GM12878 (cell line): ENCODE measurements around the gene NKX1-2. TPM values are rescaled to one million over a fixed set of nuclear protein-coding genes. Genes with fewer than 3 reads are reported as not detected.

ENCODE experiments used
- ATAC-seq: fragments of 200-7000 bp; cut with Tn5 transposase; 3 replicates; pipeline ENCODE4 v1.9.1; 2020; ENCODE audit warnings: mild to moderate bottlenecking, moderate library complexity
- BruUV-seq: library from RNA; stranded (reverse); fragments of 400-500 nt; replicated peaks from 2 replicates; lab custom pipeline; 2021; lab: Mats Ljungman, UMichigan
- CTCF ChIA-PET: fragments of 300-600 bp; sonication (Branson Sonifier 250); formaldehyde crosslinking; extraction: SDS; loops from one replicate; lab custom pipeline; 2021; ENCODE audit warnings: inconsistent platforms; lab: Yijun Ruan, JAX
- POLR2A ChIA-PET: fragments of 350-600 bp; formaldehyde crosslinking; extraction: SDS; loops from one replicate; lab custom pipeline; 2021; ENCODE audit warnings: inconsistent platforms; lab: Charles Lee
- RAD21 ChIA-PET: fragments of 300-600 bp; sonication (Branson Sonifier 250); formaldehyde crosslinking; loops from one replicate; lab custom pipeline; 2023; ENCODE audit warnings: antibody characterized with exemption; ENCODE audit not compliant: unreplicated experiment; lab: Charles Lee
- SMC1A ChIA-PET: fragments of 300-600 bp; sonication (Branson Sonifier 250); formaldehyde crosslinking; loops from one replicate; lab custom pipeline; 2023; ENCODE audit not compliant: unreplicated experiment, uncharacterized antibody; lab: Charles Lee
- DNase-seq: peaks from one replicate; pipeline ENCODE4 v3.0.0-alpha.2; 2011; ENCODE audit warnings: low read depth, low spot score
- FAIRE-seq: peaks from 3 replicates; lab custom pipeline; 2011; peaks lifted over from hg19 to GRCh38; lab: Jason Lieb, UNC
- H2AFZ ChIP-seq: 2 replicates; pipeline ENCODE4 v1.6.0; 2011; ENCODE audit warnings: low read depth, low read length, control low read depth; ENCODE audit not compliant: control insufficient read depth
- H3K27ac ChIP-seq: 2 replicates; pipeline ENCODE4 v1.5.1; 2011; ENCODE audit warnings: control low read depth; ENCODE audit not compliant: control insufficient read depth, insufficient read depth
- H3K27me3 ChIP-seq, 2 experiments: replicated peaks in 1 of 2; 2 replicates each; pipeline versions ENCODE4 v1.6.0 to v1.6.1; 2011; ENCODE audit warnings: low read length in 1 of 2; ENCODE audit not compliant: control insufficient read depth in 2 of 2, insufficient read depth in 2 of 2
- H3K36me3 ChIP-seq, 2 experiments: 2 replicates each; pipeline ENCODE4 v1.5.1; 2011; ENCODE audit warnings: low read length in 1 of 2; ENCODE audit not compliant: control insufficient read depth in 2 of 2, insufficient read depth in 2 of 2
- H3K4me1 ChIP-seq: 2 replicates; pipeline ENCODE4 v1.6.1; 2011; ENCODE audit warnings: mild to moderate bottlenecking, low read length, moderate library complexity, mixed read lengths; ENCODE audit not compliant: control insufficient read depth, insufficient read depth
- H3K4me2 ChIP-seq: 2 replicates; pipeline ENCODE4 v1.6.0; 2011; ENCODE audit warnings: control low read depth; ENCODE audit not compliant: control insufficient read depth, insufficient read depth
- H3K4me3 ChIP-seq: fragments of 200-600 bp; sonication (generic); 2 replicates; pipeline ENCODE4 v1.5.1; 2016
- H3K79me2 ChIP-seq: 2 replicates; pipeline ENCODE4 v1.6.0; 2011; ENCODE audit warnings: low read length; ENCODE audit not compliant: control insufficient read depth, insufficient read depth
- H3K9ac ChIP-seq: 2 replicates; pipeline ENCODE4 v1.8.0; 2011; ENCODE audit warnings: low read length, control low read depth, mixed read lengths; ENCODE audit not compliant: control insufficient read depth, insufficient read depth
- H3K9me3 ChIP-seq: replicated peaks from 3 replicates; pipeline ENCODE4 v1.5.1; 2011; ENCODE audit warnings: mild to moderate bottlenecking, low read length; ENCODE audit not compliant: control insufficient read depth, insufficient read depth
- H4K20me1 ChIP-seq: 2 replicates; pipeline ENCODE4 v1.6.0; 2011; ENCODE audit not compliant: control insufficient read depth, insufficient read depth
- ASH2L ChIP-seq: fragments of 300-600, 200-600 bp; sonication (generic); IDR thresholded peaks from 2 replicates; pipeline ENCODE4 v1.6.1; 2017; ENCODE audit warnings: low read depth, mild to moderate bottlenecking, borderline replicate concordance
- CHD1 ChIP-seq: IDR thresholded peaks from 2 replicates; pipeline ENCODE4 v1.6.1; 2012; ENCODE audit warnings: low read depth, low read length, improper control_type of control experiment
- HDAC6 ChIP-seq: fragments of 200-600 bp; sonication (generic); IDR thresholded peaks from one replicate; pipeline ENCODE4 v1.8.0; 2017; ENCODE audit warnings: antibody characterized with exemption; ENCODE audit not compliant: unreplicated experiment
- IKZF2 ChIP-seq, 2 experiments: fragments of 450-650 bp; IDR thresholded peaks; 2 replicates each; pipeline ENCODE4 v1.6.1; 2017; ENCODE audit warnings: mild to moderate bottlenecking in 2 of 2, moderate library complexity in 2 of 2
- MEF2A ChIP-seq: IDR thresholded peaks from 2 replicates; pipeline ENCODE4 v1.6.1; 2011; ENCODE audit warnings: low read depth, mild to moderate bottlenecking, low read length, moderate library complexity; ENCODE audit not compliant: insufficient read depth
- NFYA ChIP-seq: IDR thresholded peaks from 2 replicates; pipeline ENCODE4 v1.6.1; 2011; ENCODE audit warnings: low read depth, mild to moderate bottlenecking, low read length, improper control_type of control experiment, borderline replicate concordance
- PAX5 ChIP-seq: IDR thresholded peaks from 2 replicates; pipeline ENCODE4 v1.6.1; 2011; ENCODE audit warnings: low read depth, low read length, borderline replicate concordance
- POLR2AphosphoS5 ChIP-seq: IDR thresholded peaks from 2 replicates; pipeline ENCODE4 v1.6.1; 2011; ENCODE audit warnings: mild to moderate bottlenecking, low read length, inconsistent platforms
- RBBP5 ChIP-seq: fragments of 200-600 bp; sonication (generic); conservative IDR thresholded peaks from 2 replicates; pipeline ENCODE4 v1.6.1; 2016
- SIX5 ChIP-seq: IDR thresholded peaks from 2 replicates; pipeline ENCODE4 v1.6.1; 2011; ENCODE audit warnings: mild to moderate bottlenecking, low read depth, low read length, moderate library complexity; ENCODE audit not compliant: severe bottlenecking
- STAT3 ChIP-seq: IDR thresholded peaks from 2 replicates; pipeline ENCODE4 v1.6.1; 2011; ENCODE audit warnings: low read depth, low read length, improper control_type of control experiment
- SUPT20H ChIP-seq: IDR thresholded peaks from 2 replicates; pipeline ENCODE4 v1.6.1; 2011; ENCODE audit warnings: low read depth, mild to moderate bottlenecking, low read length, moderate library complexity, borderline replicate concordance; ENCODE audit not compliant: control insufficient read depth
- TCF12 ChIP-seq: IDR thresholded peaks from 2 replicates; pipeline ENCODE4 v1.6.1; 2011; ENCODE audit warnings: low read depth, mild to moderate bottlenecking, low read length
- ZNF274 ChIP-seq: IDR thresholded peaks from one replicate; pipeline ENCODE4 v1.8.0; 2011; ENCODE audit not compliant: insufficient read length, insufficient read depth
- ZSCAN29 ChIP-seq: fragments of 450-650 bp; IDR thresholded peaks from 2 replicates; pipeline ENCODE4 v1.6.1; 2017; ENCODE audit warnings: mild to moderate bottlenecking, moderate library complexity
- WGBS: methylation state at CpG from one replicate; pipeline ENCODE4 v1.1.6; 2016; ENCODE audit warnings: low lambda C conversion rate; ENCODE audit not compliant: insufficient replicate concordance, insufficient coverage; ENCODE audit errors: missing lambda C conversion rate; 5-methylcytosine and 5-hydroxymethylcytosine counted together
- in situ Hi-C: fragments of 300-500 bp; cut with MboI; formaldehyde crosslinking; loops from 9 replicates; pipeline ENCODE4 v1.14.3; 2018; ENCODE audit warnings: mixed read lengths
- intact Hi-C: fragments of 100-400 bp; cut with micrococcal nuclease; formaldehyde crosslinking; loops from one replicate; pipeline ENCODE4 v1.14.2; 2022; ENCODE audit not compliant: unreplicated experiment
- polyA plus RNA-seq, 11 experiments: library from polyadenylated mRNA; depleted of rRNA in 4 of 11; unstranded in 6 of 11; stranded (reverse) in 5 of 11; fragments of >200 nt; fragmentation: Nextera tagmentation in 4 of 11; fragmentation: Illumina TruSeq in 1 of 11; extraction: Ambion mirVana in 4 of 11; extraction: Trizol in 1 of 11; gene quantifications; 1 replicate in 1 of 11; 2 replicates in 10 of 11; pipeline versions ENCODE4 v1.2.1 to v1.2.3, GENCODE V29; 2011 to 2016; ENCODE audit warnings: inconsistent platforms in 2 of 11, missing spikeins in 2 of 11, low read depth in 1 of 11
- total RNA-seq, 4 experiments: library from RNA; depleted of rRNA in 3 of 4; stranded (reverse); fragments of >200 nt in 3 of 4; fragmentation: Illumina TruSeq in 1 of 4; extraction: Trizol in 1 of 4; gene quantifications; 2 replicates each; pipeline versions ENCODE4 v1.2.1 to v1.2.3, GENCODE V29; 2013 to 2021
- TF ChIP-seq, protein P1 (sequence below): fragments of 150-350 bp; IDR thresholded peaks from 2 replicates; pipeline ENCODE4 v1.6.1; 2016; ENCODE audit warnings: low read depth, low read length
- TF ChIP-seq, protein P2 (sequence below): fragments of 450-650 bp; conservative IDR thresholded peaks from 2 replicates; pipeline ENCODE4 v1.6.1; 2017; ENCODE audit warnings: mild to moderate bottlenecking, moderate library complexity
- TF ChIP-seq, protein P3 (sequence below): fragments of 450-650 bp; IDR thresholded peaks from 2 replicates; pipeline ENCODE4 v1.6.1; 2017; ENCODE audit warnings: antibody characterized with exemption, mild to moderate bottlenecking, moderate library complexity

NKX1-2 gene
- total and polyA plus RNA-seq, 10 of the 15 experiments (the other 5 are each of a cell fraction or from before 2014, with no cell fraction given), result not detected

DNA sequence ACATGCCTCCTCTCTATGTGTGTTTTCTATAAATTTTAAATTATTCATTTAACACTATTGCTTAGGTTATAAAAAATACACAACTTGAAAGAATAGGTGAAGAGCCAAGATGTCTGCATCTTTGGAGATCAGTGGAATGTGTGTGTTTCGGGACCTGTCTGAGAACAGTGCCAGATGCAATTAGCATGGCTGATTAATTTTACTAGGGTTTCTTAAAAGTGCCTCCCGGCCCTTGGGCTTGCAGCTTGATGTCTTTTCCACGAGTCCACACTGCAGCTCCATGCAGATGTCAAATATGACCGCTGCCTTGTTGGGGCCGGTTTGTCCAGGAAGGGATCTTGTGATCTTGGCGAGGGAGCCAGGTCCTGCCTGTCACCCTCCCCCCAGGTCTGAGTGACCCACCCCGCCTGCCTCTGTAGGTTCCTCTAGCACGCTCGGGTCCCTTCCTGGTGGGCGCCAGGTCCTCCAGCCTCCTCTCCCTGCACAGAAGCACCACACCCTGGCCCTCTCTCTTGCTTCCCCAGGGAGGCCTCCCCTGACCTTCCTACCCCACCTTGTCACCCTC lies 32.5 kb upstream of the NKX1-2 start:
- Histone ChIP-seq H3K4me3 (no peak overlapping the region), H3K4me1 (no peaks in the 10 kb centered on the region), H3K36me3 (no peaks in the 10 kb centered on the region), H3K9ac (no peak overlapping the region), H3K9me3 (no peaks in the 10 kb centered on the region; the same call in 1 of the 3 replicates), H2AFZ (no peak overlapping the region), H3K79me2 (no peaks in the 10 kb centered on the region), H4K20me1 (no peaks in the 10 kb centered on the region), H3K27ac (no peak overlapping the region), H3K4me2 (no peak overlapping the region), H3K27me3 (no peaks in the 10 kb centered on the region; a peak in 1 of 4 replicates)
- CTCF ChIA-PET, result no interaction called here
- in situ Hi-C loops (no loop called here), intact Hi-C loops (no loop called here)
- no peak for ATAC-seq
- WGBS, result 57% methylated on average over 10 of the region's 10 CpGs
- FAIRE-seq, result no peak
- POLR2A ChIA-PET, result no interaction called here
- RAD21 ChIA-PET, result no interaction called here
- DNase-seq, result no peak
- SMC1A ChIA-PET, result no interaction called here
- no TSS peak for BruUV-seq
- no peak for TF ChIP-seq ASH2L
- no peak for TF ChIP-seq ZNF274
- TF ChIP-seq, protein P1, sequence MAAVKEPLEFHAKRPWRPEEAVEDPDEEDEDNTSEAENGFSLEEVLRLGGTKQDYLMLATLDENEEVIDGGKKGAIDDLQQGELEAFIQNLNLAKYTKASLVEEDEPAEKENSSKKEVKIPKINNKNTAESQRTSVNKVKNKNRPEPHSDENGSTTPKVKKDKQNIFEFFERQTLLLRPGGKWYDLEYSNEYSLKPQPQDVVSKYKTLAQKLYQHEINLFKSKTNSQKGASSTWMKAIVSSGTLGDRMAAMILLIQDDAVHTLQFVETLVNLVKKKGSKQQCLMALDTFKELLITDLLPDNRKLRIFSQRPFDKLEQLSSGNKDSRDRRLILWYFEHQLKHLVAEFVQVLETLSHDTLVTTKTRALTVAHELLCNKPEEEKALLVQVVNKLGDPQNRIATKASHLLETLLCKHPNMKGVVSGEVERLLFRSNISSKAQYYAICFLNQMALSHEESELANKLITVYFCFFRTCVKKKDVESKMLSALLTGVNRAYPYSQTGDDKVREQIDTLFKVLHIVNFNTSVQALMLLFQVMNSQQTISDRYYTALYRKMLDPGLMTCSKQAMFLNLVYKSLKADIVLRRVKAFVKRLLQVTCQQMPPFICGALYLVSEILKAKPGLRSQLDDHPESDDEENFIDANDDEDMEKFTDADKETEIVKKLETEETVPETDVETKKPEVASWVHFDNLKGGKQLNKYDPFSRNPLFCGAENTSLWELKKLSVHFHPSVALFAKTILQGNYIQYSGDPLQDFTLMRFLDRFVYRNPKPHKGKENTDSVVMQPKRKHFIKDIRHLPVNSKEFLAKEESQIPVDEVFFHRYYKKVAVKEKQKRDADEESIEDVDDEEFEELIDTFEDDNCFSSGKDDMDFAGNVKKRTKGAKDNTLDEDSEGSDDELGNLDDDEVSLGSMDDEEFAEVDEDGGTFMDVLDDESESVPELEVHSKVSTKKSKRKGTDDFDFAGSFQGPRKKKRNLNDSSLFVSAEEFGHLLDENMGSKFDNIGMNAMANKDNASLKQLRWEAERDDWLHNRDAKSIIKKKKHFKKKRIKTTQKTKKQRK, result no peak
- TF ChIP-seq PAX5, result no peak
- TF ChIP-seq STAT3, result no peak
- TF ChIP-seq, protein P2, sequence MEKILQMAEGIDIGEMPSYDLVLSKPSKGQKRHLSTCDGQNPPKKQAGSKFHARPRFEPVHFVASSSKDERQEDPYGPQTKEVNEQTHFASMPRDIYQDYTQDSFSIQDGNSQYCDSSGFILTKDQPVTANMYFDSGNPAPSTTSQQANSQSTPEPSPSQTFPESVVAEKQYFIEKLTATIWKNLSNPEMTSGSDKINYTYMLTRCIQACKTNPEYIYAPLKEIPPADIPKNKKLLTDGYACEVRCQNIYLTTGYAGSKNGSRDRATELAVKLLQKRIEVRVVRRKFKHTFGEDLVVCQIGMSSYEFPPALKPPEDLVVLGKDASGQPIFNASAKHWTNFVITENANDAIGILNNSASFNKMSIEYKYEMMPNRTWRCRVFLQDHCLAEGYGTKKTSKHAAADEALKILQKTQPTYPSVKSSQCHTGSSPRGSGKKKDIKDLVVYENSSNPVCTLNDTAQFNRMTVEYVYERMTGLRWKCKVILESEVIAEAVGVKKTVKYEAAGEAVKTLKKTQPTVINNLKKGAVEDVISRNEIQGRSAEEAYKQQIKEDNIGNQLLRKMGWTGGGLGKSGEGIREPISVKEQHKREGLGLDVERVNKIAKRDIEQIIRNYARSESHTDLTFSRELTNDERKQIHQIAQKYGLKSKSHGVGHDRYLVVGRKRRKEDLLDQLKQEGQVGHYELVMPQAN, result no peak
- TF ChIP-seq POLR2AphosphoS5, result no peak
- no peak for TF ChIP-seq RBBP5
- TF ChIP-seq CHD1, result no peak
- no peak for TF ChIP-seq HDAC6
- TF ChIP-seq IKZF2 (IDR thresholded peaks at IDR 0.05), result no peak
- no peak for TF ChIP-seq SUPT20H
- TF ChIP-seq SIX5, result no peak
- no peak for TF ChIP-seq NFYA
- TF ChIP-seq, protein P3, sequence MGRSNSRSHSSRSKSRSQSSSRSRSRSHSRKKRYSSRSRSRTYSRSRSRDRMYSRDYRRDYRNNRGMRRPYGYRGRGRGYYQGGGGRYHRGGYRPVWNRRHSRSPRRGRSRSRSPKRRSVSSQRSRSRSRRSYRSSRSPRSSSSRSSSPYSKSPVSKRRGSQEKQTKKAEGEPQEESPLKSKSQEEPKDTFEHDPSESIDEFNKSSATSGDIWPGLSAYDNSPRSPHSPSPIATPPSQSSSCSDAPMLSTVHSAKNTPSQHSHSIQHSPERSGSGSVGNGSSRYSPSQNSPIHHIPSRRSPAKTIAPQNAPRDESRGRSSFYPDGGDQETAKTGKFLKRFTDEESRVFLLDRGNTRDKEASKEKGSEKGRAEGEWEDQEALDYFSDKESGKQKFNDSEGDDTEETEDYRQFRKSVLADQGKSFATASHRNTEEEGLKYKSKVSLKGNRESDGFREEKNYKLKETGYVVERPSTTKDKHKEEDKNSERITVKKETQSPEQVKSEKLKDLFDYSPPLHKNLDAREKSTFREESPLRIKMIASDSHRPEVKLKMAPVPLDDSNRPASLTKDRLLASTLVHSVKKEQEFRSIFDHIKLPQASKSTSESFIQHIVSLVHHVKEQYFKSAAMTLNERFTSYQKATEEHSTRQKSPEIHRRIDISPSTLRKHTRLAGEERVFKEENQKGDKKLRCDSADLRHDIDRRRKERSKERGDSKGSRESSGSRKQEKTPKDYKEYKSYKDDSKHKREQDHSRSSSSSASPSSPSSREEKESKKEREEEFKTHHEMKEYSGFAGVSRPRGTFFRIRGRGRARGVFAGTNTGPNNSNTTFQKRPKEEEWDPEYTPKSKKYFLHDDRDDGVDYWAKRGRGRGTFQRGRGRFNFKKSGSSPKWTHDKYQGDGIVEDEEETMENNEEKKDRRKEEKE, result no peak
- TF ChIP-seq ZSCAN29, result no peak
- no peak for TF ChIP-seq MEF2A
- no peak for TF ChIP-seq TCF12
